Measurements from ENCODE around the gene CNGA3.
"Not testable (repeated sequence)": the region's sequence is repeated elsewhere in the genome, so short reads cannot be mapped to it uniquely, and the experiment has no call there.

Gene CNGA3

GRCh38 chr2:98399140-98399539, 52.9 kb downstream of the CNGA3 start:
- DNase-seq (ENCODE audit: low spot score) = no peak

DNA sequence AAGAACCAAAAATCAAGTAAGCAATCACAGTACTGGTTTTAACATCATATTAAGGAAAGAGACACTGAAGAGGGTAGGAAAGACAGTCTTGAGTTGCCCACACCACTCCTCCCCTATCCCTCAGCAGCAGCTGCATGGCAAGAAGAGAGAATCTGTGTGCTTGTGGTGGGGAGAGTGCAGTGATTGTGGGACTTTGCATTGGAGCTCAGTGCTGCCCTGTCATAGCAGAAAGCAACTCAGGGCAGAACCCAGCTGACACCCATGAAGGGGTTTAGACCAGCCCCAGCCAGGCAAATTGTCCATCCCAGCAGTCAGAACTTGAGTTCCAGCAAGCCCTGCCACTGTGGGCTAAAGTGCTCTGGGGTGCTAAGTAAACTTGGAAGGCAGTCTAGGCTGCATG, 57.6 kb downstream of the CNGA3 start:
- no peak for DNase-seq (ENCODE audit: low spot score)

DNA sequence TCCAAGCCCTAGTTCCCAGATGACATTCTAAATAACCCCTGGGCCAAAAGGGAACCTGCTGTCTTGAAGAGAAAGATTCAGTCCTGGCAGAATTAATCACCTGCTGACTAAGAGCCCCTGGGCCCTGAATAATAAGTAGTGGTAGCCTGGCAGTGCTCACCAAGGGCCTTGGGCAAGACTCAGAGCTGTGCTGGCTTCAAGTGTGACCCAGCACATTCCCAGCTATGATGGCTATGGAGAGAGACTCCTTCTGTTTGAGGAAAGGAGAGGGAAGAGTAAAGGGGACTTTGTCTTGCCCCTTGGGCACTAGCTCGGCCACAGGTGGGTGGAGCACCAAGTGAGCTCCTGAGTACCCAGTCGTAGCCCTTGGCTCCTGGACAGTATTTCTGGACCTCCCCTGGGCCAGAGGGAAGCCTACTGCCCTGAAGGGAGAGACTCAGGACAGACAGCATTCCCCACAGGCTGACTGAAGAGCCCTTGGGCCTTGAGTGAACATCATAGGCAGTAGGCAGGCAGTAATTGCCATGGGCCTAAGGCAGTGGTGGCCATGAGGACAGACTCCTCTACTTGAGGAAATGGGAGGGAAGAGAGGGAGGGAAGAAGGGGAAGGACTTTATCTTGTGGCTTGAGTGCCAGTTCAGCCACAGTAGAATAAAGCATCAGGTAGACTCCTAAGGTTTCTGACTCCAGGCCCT, 58.4 kb downstream of the CNGA3 start:
- no peak for DNase-seq (ENCODE audit: low spot score)

GRCh38 chr2:98405301-98405700, 59.0 kb downstream of the CNGA3 start:
- DNase-seq (ENCODE audit: low spot score) = no peak

GRCh38 chr2:98408155-98408554, 61.9 kb downstream of the CNGA3 start:
- DNase-seq (ENCODE audit: low spot score) = no peak

- peak; percentile 74 for DNase-seq (ENCODE audit: low spot score)
Measured at GRCh38 chr2:98412751-98413458, 66.6 kb downstream of the CNGA3 start.

- DNase-seq (ENCODE audit: low spot score) = not testable (repeated sequence)
Measured at GRCh38 chr2:98414246-98414645, 68.0 kb downstream of the CNGA3 start.

DNA sequence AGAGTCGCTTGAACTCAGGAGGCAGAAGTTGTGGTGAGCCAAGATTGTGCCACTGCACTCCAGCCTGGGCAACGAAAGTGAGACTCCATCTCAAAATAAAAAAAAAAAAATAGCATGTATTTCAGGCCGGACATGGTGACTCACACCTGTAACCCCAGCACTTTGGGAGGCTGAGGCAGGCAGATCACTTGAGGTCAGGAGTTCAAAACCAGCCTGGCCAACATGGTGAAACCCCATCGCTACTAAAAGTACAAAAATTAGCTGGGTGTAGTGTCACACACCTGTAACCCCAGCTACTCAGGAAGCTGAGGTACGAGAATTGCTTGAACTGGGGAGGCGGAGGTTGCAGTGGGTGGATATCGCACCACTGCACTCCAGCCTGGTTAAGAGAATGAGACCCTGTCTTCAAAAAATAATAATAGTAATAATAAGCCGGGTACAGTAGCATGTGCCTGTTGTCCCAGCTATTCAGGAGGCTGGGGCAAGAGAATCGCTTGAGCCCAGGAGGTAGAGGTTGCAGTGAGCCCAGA, 69.5 kb downstream of the CNGA3 start:
- not testable (repeated sequence) for DNase-seq (ENCODE audit: low spot score)

GRCh38 chr2:98416383-98417159, 70.3 kb downstream of the CNGA3 start:
- DNase-seq (ENCODE audit: low spot score) = no peak

- DNase-seq (ENCODE audit: low spot score) = no peak
Measured at GRCh38 chr2:98419544-98419943, 73.3 kb downstream of the CNGA3 start.

DNA sequence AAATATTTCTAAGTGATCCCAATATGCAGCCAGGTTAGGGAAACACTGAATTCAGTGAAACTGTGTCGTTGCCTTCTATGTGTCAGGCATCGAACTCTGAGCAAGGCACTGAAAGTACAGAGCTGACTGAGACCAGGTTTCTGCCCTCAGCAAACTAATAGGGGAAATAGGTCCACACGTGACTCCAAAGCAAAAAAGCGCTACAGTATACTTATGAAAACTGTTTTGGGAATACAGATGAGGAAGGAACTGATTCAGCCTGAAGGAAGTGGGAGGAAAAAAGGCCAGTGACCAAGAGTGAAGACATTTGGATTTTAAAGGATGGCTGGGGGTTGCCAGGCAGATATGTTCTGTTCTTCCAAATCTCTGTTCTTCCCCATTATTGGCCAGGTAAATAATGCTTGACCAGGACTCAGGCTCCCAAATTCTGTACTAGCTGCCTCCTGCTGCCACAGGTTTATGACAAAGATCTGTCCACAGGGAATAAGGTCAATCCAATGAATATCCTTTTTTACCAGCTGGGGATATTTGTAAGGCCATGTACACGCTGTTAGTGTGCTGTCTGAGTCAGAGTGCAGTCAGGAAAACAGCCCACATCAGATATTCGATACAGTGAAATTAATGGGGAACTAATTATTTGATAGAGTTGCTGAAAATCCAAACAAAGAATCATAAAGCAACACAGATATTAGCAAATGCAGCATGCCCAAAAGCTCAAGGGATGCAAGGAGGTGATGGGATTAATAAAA, 73.9 kb downstream of the CNGA3 start:
- DNase-seq (ENCODE audit: low spot score) = no peak

GRCh38 chr2:98422449-98422848, 76.2 kb downstream of the CNGA3 start:
- DNase-seq (ENCODE audit: low spot score) = no peak

DNA sequence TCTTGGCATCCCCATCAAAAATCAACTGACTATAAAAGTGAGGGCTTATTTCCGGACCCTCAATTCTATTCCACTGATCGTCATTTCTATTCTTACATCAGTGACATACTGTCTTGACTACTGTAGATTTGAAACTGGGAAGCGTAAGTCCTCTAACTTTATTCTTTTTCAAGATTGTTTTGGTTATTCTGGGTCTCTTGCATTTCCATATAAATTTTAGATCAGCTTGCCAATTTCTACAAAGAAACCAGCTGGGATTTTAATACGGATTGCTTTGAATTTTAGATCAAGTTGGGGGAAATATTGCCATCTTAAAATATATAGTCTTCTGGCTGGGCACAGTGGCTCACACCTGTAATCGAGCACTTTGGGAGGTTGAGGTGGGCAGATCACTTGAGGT, 80.5 kb downstream of the CNGA3 start:
- DNase-seq (ENCODE audit: low spot score) = no peak

DNA sequence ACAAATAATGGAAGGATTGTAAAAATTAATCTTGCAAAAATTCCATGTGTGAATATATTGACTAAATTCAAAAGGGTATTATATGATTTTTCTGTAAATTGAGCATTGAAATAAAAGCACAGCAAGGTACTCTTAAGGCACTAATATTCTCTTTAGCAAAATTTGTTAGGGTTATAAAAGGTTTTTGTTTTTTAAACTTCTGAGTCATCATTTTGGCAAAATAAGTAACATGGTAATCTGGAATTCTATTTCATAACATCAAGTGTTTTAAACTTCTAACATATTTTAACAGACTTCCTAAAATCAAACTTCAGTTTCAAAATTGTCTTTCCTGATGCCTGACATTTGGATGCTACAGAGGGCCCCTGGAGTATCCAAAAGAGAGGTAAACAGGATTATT, 85.9 kb downstream of the CNGA3 start:
- no peak for DNase-seq (ENCODE audit: low spot score)

DNA sequence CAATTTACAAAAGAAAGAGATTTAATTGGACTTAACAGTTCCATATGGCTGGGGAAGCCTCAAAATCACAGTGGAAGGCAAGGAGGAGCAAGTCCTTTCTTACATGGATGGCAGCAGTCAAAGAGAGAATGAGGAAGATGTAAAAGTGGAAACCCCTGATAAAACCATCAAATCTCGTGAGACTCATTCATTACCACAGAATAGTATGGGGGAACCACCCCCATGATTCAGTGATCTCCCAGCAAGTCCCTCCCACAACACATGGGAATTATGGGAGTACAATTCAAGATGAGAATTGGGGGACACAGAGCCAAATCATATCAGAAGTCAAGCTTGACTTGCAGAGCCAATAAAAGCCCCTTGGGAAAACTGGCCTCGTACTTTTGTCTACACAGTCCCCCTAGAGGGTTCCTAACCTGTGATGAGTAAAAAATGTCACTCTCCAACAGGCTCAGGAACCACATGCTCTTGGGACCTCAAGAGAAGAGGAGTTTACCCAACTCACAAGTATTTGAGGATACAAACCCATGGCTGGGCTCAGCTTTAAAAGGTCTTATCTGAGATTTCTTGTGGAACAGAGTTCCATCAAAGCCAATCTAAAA, 87.2 kb downstream of the CNGA3 start:
- no peak for DNase-seq (ENCODE audit: low spot score)

DNA sequence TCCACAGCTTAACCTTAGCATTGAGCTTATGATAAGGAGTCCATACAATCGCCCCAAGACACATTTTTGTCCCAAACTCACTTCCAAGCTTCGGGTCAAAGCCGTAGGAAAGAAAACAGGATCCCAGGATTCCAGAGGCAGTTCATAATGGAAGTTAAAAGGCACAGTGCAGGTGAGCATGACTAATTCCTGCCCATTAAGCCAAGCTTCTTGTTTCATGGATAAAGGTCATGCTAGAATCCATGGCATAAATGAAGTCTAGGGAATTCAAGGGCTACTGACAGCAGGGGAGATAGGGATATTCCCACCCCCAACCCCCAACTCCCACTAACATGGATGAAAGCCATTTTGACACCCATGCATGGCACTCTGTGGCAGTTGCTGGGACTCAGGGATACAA, 88.2 kb downstream of the CNGA3 start:
- DNase-seq (ENCODE audit: low spot score) = no peak

GRCh38 chr2:98435670-98436069, 89.4 kb downstream of the CNGA3 start:
- not testable (repeated sequence) for DNase-seq (ENCODE audit: low spot score)

- DNase-seq (ENCODE audit: low spot score) = no peak
Measured at GRCh38 chr2:98436734-98437133, 90.5 kb downstream of the CNGA3 start.

DNA sequence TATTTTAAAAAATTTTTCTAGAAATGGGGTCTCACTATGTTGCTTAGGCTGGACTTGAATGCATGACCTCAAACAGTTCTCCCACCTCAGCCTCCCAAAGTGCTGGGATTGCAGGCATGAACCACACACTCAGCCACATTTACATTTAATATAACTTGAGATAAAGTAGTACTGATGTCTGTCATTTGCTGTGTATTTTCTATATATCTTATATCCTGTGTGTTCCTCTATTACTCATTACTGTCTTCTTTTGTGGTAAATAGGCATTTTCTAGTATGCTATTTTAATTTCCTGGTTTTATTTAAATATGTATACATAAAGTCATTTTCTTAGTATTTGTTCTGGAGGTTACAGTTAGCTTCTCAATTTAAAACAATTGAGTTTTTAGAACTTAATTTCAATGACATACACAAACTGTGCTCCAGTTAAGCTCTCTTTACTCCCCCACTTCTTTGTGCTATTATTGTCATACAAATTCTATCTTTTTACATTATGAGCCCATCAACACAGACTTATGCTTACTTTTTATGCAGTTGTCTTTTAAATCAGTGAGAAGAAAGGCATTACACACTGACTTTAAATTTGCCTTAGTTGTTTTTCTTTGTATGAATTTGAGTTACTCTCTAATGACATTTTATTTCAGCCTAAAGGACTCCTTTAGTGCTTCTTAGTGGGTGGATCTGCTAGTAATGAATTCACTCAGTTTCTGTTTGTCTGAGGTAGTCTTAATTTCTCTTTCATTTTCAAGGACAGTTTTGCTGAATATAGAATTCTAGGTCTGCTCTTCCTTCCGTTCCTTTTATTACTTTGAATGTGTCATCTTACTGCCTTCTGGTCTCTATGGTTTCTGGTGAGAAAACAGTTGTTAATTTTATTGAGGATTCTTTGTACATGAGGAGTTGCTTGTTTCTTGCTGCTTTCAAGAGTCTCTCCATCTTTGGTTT, 92.2 kb downstream of the CNGA3 start:
- no peak for DNase-seq (ENCODE audit: low spot score)

DNA sequence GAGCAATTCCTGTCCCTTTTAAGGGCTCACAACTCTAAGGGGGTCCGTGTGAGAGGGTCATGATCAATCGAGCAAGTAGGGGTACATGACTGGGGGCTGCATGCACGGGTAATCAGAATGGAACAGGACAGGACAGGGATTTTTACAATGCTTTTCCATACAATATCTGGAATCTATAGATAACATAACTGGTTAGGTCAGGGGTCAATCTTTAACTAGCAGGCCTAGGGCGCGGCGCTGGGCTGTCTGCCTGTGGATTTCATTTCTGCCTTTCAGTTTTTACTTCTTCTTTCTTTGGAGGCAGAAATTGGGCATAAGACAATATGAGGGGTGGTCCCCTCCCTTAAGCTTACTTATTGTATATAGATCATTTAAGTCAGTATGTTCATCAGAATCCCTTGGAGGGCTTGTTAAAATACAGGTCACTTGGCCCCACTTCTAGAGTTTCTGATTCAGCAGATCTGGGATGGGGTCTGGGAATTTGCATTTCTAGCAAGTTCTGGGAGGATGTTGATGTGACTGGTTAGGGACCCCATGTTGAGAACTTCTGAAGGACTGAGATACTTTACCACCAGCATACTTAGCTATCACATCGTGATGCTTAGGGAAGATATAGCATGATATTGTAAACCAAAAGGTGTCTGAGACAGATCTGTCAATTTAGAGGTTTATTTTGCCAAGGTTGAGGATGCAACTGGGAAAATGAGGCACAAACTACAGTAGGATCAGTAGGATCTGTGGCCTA, 95.6 kb downstream of the CNGA3 start:
- DNase-seq (ENCODE audit: low spot score) = no peak

Data from HuH-7 (cell line).